Natural killer cell (primary cell): Measurements from ENCODE around the gene ADGRG7. TPM values are rescaled to one million over a fixed set of nuclear protein-coding genes. Genes with fewer than 3 reads are reported as not detected.

Experiments used
- ATAC-seq, 3 donors: fragments of 150-1000 bp in 2 of 3; fragments of 200-7000 bp in 1 of 3; cut with Tn5 transposase; 1 replicate in 1 of 3; 2 replicates in 2 of 3; pipeline ENCODE4 v1.10.0; 2021; ENCODE audit warnings: mild to moderate bottlenecking in 2 of 3, moderate library complexity in 2 of 3
- DNase-seq, 2 donors: peaks; one replicate each; pipeline versions ENCODE4 v3.0.0 to v3.0.0-alpha.2; 2013 to 2021; ENCODE audit warnings: mixed read lengths in 1 of 2
- H3K27ac ChIP-seq: one replicate; pipeline ENCODE4 v1.5.1; 2013; ENCODE audit warnings: mild to moderate bottlenecking, low read length
- H3K27me3 ChIP-seq: one replicate; pipeline ENCODE4 v1.6.1; 2013; ENCODE audit warnings: low read length; ENCODE audit not compliant: control insufficient read depth, insufficient read depth
- H3K36me3 ChIP-seq: one replicate; pipeline ENCODE4 v1.6.1; 2013; ENCODE audit warnings: low read length; ENCODE audit not compliant: control insufficient read depth, insufficient read depth
- H3K4me1 ChIP-seq: one replicate; pipeline ENCODE4 v1.6.1; 2013; ENCODE audit warnings: low read length; ENCODE audit not compliant: control insufficient read depth, insufficient read depth
- H3K4me3 ChIP-seq: one replicate; pipeline ENCODE4 v1.5.1; 2013; ENCODE audit warnings: low read length
- H3K9me3 ChIP-seq: one replicate; pipeline ENCODE4 v1.6.1; 2013; ENCODE audit warnings: low read length; ENCODE audit not compliant: control insufficient read depth, insufficient read depth
- H3K27ac Mint-ChIP-seq, 2 donors: one replicate each; pipeline ENCODE4 v1.8.0; 2022; ENCODE audit warnings: mild to moderate bottlenecking in 2 of 2, mixed read lengths in 2 of 2, moderate library complexity in 1 of 2
- H3K27me3 Mint-ChIP-seq, 2 donors: one replicate each; pipeline ENCODE4 v1.8.0; 2022; ENCODE audit warnings: low read depth in 2 of 2, mixed read lengths in 2 of 2
- H3K36me3 Mint-ChIP-seq: one replicate; pipeline ENCODE4 v1.8.0; 2022; ENCODE audit warnings: mixed read lengths
- H3K4me1 Mint-ChIP-seq, 2 donors: one replicate each; pipeline ENCODE4 v1.8.0; 2022; ENCODE audit warnings: mixed read lengths in 2 of 2
- H3K4me3 Mint-ChIP-seq: one replicate; pipeline ENCODE4 v1.8.0; 2022; ENCODE audit warnings: mild to moderate bottlenecking, moderate library complexity, mixed read lengths
- H3K9me3 Mint-ChIP-seq, 2 donors: one replicate each; pipeline ENCODE4 v1.8.0; 2022; ENCODE audit warnings: mixed read lengths in 2 of 2
- WGBS: methylation state at CpG from one replicate; pipeline ENCODE4 v1.1.7; 2013; ENCODE audit warnings: missing lambda C conversion rate; ENCODE audit not compliant: insufficient coverage; 5-methylcytosine and 5-hydroxymethylcytosine counted together
- intact Hi-C: fragments of 100-400 bp; cut with micrococcal nuclease; formaldehyde crosslinking; loops from one replicate; pipeline ENCODE4 v1.14.2; 2022
- total RNA-seq, 4 donors: library from RNA; stranded (reverse); fragments of 120-200 nt in 1 of 4; gene quantifications; one replicate each; pipeline versions ENCODE4 v1.2.3 to v1.2.4, GENCODE V29; 2013 to 2022
- TF ChIP-seq, protein P1 (sequence below): fragments of 200-600 bp; IDR thresholded peaks from one replicate; pipeline ENCODE4 v1.8.0; 2022; ENCODE audit warnings: antibody characterized with exemption

Gene ADGRG7
- total RNA-seq, 3 donors from 2014 or later (not counting 1 experiment from before 2014, with no cell fraction given), result not detected

DNA sequence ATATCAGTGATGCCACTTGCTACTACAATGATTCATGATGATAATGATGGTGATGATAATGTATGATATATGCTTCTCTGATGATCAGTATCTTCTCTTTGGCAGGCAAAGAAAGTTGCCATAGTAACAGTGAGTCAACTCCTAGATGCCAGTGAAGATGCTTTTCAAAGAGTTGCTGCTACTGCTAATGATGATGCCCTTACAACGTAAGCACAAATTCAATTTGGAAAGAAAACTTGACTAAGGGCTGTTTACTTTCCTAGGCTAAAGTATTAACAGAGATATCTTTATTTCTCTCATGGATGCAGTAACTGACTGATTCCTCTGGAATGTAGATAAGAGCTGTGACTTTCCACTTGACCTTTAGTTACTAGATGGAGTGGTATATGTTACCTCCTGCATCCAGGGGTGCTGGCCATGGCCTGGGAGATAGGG is 27.8 kb downstream of the ADGRG7 start:
- intact Hi-C loops, result no loop called here
- Mint-ChIP-seq H3K9me3 (no peaks in the 10 kb centered on the region), H3K27me3 (peaks cover 8 to 9% of the 10 kb centered on the region in 2 donors), H3K4me1 (peaks cover 5 to 6% of the 10 kb centered on the region in 2 donors), H3K27ac (no peak overlapping the region), H3K4me3 (no peak overlapping the region), H3K36me3 (no peaks in the 10 kb centered on the region)
- Histone ChIP-seq H3K27me3 (no peaks in the 10 kb centered on the region), H3K4me3 (no peak overlapping the region), H3K4me1 (peaks cover 9% of the 10 kb centered on the region), H3K27ac (no peak overlapping the region), H3K9me3 (no peaks in the 10 kb centered on the region), H3K36me3 (no peaks in the 10 kb centered on the region)
- peak in 1 of 3 donors; percentile 50 for ATAC-seq
- DNase-seq, result no peak
- TF ChIP-seq, protein P1, sequence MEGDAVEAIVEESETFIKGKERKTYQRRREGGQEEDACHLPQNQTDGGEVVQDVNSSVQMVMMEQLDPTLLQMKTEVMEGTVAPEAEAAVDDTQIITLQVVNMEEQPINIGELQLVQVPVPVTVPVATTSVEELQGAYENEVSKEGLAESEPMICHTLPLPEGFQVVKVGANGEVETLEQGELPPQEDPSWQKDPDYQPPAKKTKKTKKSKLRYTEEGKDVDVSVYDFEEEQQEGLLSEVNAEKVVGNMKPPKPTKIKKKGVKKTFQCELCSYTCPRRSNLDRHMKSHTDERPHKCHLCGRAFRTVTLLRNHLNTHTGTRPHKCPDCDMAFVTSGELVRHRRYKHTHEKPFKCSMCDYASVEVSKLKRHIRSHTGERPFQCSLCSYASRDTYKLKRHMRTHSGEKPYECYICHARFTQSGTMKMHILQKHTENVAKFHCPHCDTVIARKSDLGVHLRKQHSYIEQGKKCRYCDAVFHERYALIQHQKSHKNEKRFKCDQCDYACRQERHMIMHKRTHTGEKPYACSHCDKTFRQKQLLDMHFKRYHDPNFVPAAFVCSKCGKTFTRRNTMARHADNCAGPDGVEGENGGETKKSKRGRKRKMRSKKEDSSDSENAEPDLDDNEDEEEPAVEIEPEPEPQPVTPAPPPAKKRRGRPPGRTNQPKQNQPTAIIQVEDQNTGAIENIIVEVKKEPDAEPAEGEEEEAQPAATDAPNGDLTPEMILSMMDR, result no peak
- WGBS, result 100% methylated on average over 1 of the region's 1 CpG

DNA sequence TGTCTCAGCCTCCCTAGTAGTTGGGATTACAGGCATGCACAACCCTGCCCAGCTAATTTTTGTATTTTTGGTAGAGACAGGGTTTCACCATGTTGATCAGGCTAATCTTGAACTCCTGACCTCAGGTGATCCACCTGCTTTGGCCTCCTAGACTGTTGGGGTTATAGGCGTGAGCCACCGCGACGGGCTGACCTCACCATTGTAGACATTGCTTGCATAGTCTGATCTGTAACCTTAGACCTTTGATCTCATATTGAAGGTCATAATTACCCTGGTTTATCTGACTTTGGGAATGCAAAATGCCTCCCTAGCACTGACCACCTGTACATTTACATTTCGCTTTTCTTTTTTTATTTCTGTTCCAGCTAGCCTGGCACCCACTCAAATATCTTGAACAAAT is 31.2 kb downstream of the ADGRG7 start:
- no peaks in the 10 kb centered on the region for H3K36me3 Mint-ChIP-seq
- Histone ChIP-seq H3K9me3 (no peaks in the 10 kb centered on the region), H3K27ac (no peak overlapping the region), H3K4me1 (no peaks in the 10 kb centered on the region), H3K36me3 (no peaks in the 10 kb centered on the region), H3K4me3 (no peak overlapping the region), H3K27me3 (no peaks in the 10 kb centered on the region)
- no peak overlapping the region for H3K27ac Mint-ChIP-seq
- TF ChIP-seq, protein P1, result no peak
- no peaks in the 10 kb centered on the region for H3K4me1 Mint-ChIP-seq
- intact Hi-C loops, result no loop called here
- no peak for DNase-seq
- 96% methylated on average over 5 of the region's 5 CpGs for WGBS
- no peak for ATAC-seq
- H3K27me3 Mint-ChIP-seq, result peaks cover 7 to 8% of the 10 kb centered on the region in 2 donors
- H3K9me3 Mint-ChIP-seq, result no peaks in the 10 kb centered on the region
- no peak overlapping the region for H3K4me3 Mint-ChIP-seq

DNA sequence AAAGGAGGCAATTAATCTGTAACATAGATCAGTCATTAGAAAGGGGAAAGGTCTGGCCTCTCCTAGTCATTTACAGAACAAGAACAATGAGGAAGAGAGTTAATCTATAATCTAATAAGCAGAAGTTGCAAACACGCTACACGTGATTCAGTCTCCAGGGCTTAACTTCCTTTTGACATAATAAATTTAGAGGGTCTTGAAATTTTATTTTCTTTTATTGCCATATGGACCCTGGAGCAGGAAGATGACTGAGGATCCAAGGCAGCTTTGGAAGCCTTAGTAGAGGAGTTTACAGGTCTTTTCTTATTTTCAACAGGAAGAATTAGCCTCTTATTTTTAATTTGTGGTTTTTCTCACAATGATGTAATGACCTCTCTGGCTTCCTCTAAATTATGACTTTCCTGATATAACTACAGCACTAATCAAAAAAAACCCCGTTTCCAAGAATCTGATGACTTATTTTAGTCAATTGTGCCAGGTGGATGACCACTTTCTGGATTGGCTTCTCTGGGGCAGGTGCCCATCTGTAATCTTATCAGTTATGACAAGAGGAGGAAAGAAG is 32.2 kb downstream of the ADGRG7 start:
- ATAC-seq (peak in 1 of 3 donors; percentile 18), DNase-seq (no peak)
- no peak overlapping the region for H3K27ac Mint-ChIP-seq
- Histone ChIP-seq H3K9me3 (no peaks in the 10 kb centered on the region), H3K27me3 (no peaks in the 10 kb centered on the region), H3K4me3 (no peak overlapping the region), H3K36me3 (no peaks in the 10 kb centered on the region), H3K27ac (no peak overlapping the region), H3K4me1 (no peaks in the 10 kb centered on the region)
- H3K4me3 Mint-ChIP-seq, result no peak overlapping the region
- peaks cover 8 to 11% of the 10 kb centered on the region in 2 donors for H3K27me3 Mint-ChIP-seq
- no peaks in the 10 kb centered on the region for H3K4me1 Mint-ChIP-seq
- TF ChIP-seq, protein P1, result no peak
- 24% methylated on average over 3 of the region's 3 CpGs for WGBS
- intact Hi-C loops, result no loop called here
- H3K9me3 Mint-ChIP-seq, result no peaks in the 10 kb centered on the region
- no peaks in the 10 kb centered on the region for H3K36me3 Mint-ChIP-seq

DNA sequence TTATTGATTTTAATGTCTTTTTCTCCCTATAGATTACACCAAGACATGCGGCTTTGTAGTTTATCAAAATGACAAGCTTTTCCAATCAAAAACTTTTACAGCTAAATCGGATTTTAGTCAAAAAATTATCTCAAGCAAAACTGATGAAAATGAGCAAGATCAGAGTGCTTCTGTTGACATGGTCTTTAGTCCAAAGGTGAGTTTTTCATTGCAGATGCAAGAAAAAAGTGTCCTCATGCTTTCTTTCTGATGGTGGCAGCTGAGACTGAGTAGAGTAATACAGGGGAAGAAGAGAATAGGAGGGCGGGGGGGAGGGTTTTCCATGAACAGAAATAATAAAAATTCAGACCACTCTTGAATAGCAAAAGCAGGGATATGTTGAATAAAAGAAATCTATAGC is 36.5 kb downstream of the ADGRG7 start:
- Mint-ChIP-seq H3K27me3 (peaks cover 0 to 5% of the 10 kb centered on the region in 2 donors), H3K9me3 (no peaks in the 10 kb centered on the region), H3K27ac (no peak overlapping the region), H3K4me1 (peaks cover 4% of the 10 kb centered on the region in 2 donors), H3K36me3 (no peaks in the 10 kb centered on the region), H3K4me3 (no peak overlapping the region)
- H3K4me1 ChIP-seq, result no peaks in the 10 kb centered on the region
- no peak for ATAC-seq
- H3K27me3 ChIP-seq, result no peaks in the 10 kb centered on the region
- DNase-seq, result no peak
- H3K36me3 ChIP-seq, result no peaks in the 10 kb centered on the region
- TF ChIP-seq, protein P1, result no peak
- H3K4me3 ChIP-seq, result no peak overlapping the region
- no peaks in the 10 kb centered on the region for H3K9me3 ChIP-seq
- 82% methylated on average over 3 of the region's 3 CpGs for WGBS
- intact Hi-C loops, result no loop called here
- no peak overlapping the region for H3K27ac ChIP-seq
